Kidney (tissue), 14 donors: ENCODE measurements around the gene EPHB3. TPM values are rescaled to one million over a fixed set of nuclear protein-coding genes. Genes with fewer than 3 reads are reported as not detected.

ENCODE experiments used
- DNase-seq, 5 donors: peaks; one replicate each; pipeline ENCODE4 v3.0.0-alpha.2; 2013 to 2020
- FAIRE-seq: peaks from 2 replicates; lab custom pipeline; 2012; peaks lifted over from hg19 to GRCh38; lab: Jason Lieb, UNC
- H3K27ac ChIP-seq, 2 donors: one replicate each; pipeline ENCODE4 v1.7.0; 2013; ENCODE audit warnings: low read depth in 2 of 2, low read length in 2 of 2, inconsistent platforms in 1 of 2
- H3K27me3 ChIP-seq: one replicate; pipeline ENCODE4 v1.7.1; 2013; ENCODE audit warnings: low read length, inconsistent platforms; ENCODE audit not compliant: control insufficient read depth, insufficient read depth
- H3K36me3 ChIP-seq, 3 donors: one replicate each; pipeline versions ENCODE4 v1.7.0 to v1.7.1; 2013; ENCODE audit warnings: low read length in 3 of 3, control low read depth in 1 of 3, inconsistent platforms in 1 of 3; ENCODE audit not compliant: insufficient read depth in 3 of 3, control insufficient read depth in 2 of 3
- H3K4me1 ChIP-seq, 3 donors: one replicate each; pipeline versions ENCODE4 v1.7.0 to v1.7.1; 2013; ENCODE audit warnings: low read length in 3 of 3, inconsistent platforms in 1 of 3, low read depth in 1 of 3; ENCODE audit not compliant: control insufficient read depth in 2 of 3, insufficient read depth in 2 of 3
- H3K4me3 ChIP-seq, 3 donors: one replicate each; pipeline versions ENCODE4 v1.7.0 to v1.8.1; 2013; ENCODE audit warnings: low read length in 3 of 3, control low read depth in 1 of 3, inconsistent platforms in 1 of 3
- H3K9ac ChIP-seq, 3 donors: one replicate each; pipeline versions ENCODE4 v1.7.0 to v1.7.1; 2013; ENCODE audit warnings: low read length in 3 of 3, control low read depth in 1 of 3, inconsistent platforms in 1 of 3
- H3K9me3 ChIP-seq, 3 donors: one replicate each; pipeline versions ENCODE4 v1.7.0 to v1.7.1; 2013; ENCODE audit warnings: low read length in 3 of 3, control low read depth in 1 of 3, inconsistent platforms in 1 of 3; ENCODE audit not compliant: control insufficient read depth in 2 of 3, insufficient read depth in 1 of 3
- intact Hi-C: fragments of 100-400 bp; cut with DNase I; formaldehyde crosslinking; loops from one replicate; pipeline ENCODE4 v1.11.1; 2022
- polyA plus RNA-seq: library from polyadenylated mRNA; stranded (reverse); fragments of 350-450 nt; fragmentation: Illumina TruSeq; extraction: RNeasy Lipid Tissue Mini Kit (QIAGEN cat#74804); gene quantifications from one replicate; pipeline ENCODE4 v1.2.3, GENCODE V29; 2014; ENCODE audit warnings: low read depth, low replicate concordance; ENCODE audit not compliant: insufficient read depth
- total RNA-seq: library from RNA; stranded (reverse); fragmentation: NEBNext Ultra II Directional; extraction: Animal tissue kit (Norgen Biotek cat#: 25700); gene quantifications from one replicate; pipeline ENCODE4 v1.2.1, GENCODE V29; 2021
- TF ChIP-seq, protein P1 (sequence below): IDR thresholded peaks from 3 replicates; pipeline ENCODE4 v1.5.1; 2012; ENCODE audit warnings: mild to moderate bottlenecking, moderate library complexity, borderline replicate concordance; ENCODE audit not compliant: insufficient read depth; ENCODE audit errors: extremely low read depth
- donor health status: control.
- donor health status: control.
- donor health status: control.
- donor health status: control.
- donor health status: control.
- donor health status: DM: yes; HTN: yes; CAD: no.
- donor health status: Normal renal cell carcinoma (clear cell type).

The EPHB3 gene
- total and polyA plus RNA-seq, 2 donors from 2014 or later, result 1.4 to 3.8 TPM

DNA sequence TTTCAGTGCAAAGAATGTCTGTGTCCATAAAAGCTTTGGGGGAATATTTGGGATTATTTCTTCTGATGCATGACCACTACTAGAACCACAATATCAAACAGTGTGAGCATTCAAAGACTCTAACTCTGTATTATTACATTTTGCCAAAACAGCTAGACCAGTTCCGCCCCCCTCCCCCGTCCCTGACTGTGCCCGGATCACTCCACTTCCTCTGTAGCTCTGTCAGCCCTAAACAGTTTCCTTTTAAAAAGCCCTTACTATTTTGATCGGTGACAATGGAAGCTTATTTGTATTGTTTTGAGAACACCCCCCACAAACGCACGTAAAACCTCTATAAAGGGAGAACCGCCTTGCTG lies 36.6 kb upstream of the EPHB3 start:
- H3K9ac ChIP-seq, result peak overlapping the region in 1 of 3 donors; percentile 51
- FAIRE-seq (no peak), DNase-seq (peak in 2 of 5 donors; percentile 19 to 29)
- peaks cover 37% of the 10 kb centered on the region for H3K27me3 ChIP-seq
- intact Hi-C loops, result no loop called here
- no peaks in the 10 kb centered on the region for H3K9me3 ChIP-seq
- no peaks in the 10 kb centered on the region for H3K36me3 ChIP-seq
- TF ChIP-seq, protein P1, sequence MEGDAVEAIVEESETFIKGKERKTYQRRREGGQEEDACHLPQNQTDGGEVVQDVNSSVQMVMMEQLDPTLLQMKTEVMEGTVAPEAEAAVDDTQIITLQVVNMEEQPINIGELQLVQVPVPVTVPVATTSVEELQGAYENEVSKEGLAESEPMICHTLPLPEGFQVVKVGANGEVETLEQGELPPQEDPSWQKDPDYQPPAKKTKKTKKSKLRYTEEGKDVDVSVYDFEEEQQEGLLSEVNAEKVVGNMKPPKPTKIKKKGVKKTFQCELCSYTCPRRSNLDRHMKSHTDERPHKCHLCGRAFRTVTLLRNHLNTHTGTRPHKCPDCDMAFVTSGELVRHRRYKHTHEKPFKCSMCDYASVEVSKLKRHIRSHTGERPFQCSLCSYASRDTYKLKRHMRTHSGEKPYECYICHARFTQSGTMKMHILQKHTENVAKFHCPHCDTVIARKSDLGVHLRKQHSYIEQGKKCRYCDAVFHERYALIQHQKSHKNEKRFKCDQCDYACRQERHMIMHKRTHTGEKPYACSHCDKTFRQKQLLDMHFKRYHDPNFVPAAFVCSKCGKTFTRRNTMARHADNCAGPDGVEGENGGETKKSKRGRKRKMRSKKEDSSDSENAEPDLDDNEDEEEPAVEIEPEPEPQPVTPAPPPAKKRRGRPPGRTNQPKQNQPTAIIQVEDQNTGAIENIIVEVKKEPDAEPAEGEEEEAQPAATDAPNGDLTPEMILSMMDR, result no peak
- no peak overlapping the region for H3K27ac ChIP-seq
- peaks cover 0 to 7% (median 0%) of the 10 kb centered on the region in 3 donors for H3K4me1 ChIP-seq
- peak overlapping the region in 2 of 3 donors; percentile 19 to 55 for H3K4me3 ChIP-seq

DNA sequence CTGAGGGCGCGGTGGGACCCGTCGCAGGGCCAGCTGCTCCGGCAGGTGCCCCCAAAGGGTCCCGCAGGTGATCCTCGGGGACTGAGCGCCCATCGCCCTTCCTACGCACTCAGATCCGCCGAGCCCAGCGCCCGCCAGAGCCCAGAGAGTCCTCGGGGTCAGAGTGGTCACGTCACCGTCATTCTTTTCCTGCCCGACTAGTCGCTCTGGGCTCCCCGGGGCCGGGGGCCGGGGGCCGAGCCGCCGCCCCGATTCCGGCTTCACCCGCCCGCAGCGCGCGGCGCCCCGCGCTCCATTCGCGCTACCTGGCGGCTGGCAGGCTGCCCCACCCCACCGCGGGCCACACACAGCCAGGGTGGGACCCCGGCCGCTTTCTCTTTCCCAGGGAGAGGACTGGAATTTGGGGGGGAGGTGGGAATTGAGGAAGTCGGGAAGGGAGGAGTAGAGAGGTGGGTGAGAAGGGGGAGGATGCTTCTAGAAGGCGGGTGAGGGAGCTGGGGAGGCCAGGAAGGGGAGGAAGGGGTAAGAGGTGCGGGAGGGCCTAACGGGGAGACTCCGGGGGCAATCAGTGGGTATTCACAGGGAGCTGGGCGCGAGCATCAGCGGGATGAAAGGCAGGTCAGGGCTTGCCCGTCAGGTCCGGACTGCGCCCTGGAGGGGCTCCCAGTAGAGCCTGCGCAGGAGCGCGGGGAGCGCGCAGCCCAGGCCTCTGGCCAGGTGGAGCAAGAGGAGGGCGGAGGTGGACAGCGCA lies 36.1 kb upstream of the EPHB3 start:
- peak overlapping the region in 2 of 3 donors; percentile 19 to 55 for H3K4me3 ChIP-seq
- H3K4me1 ChIP-seq, result peaks cover 0 to 7% (median 0%) of the 10 kb centered on the region in 3 donors
- DNase-seq, result peak; percentile 24 to 71 (median 49)
- H3K9me3 ChIP-seq, result no peaks in the 10 kb centered on the region
- TF ChIP-seq, protein P1, result no peak
- intact Hi-C loops, result no loop called here
- no peaks in the 10 kb centered on the region for H3K36me3 ChIP-seq
- H3K9ac ChIP-seq, result peak overlapping the region in 1 of 3 donors; percentile 51
- H3K27me3 ChIP-seq, result peaks cover 37% of the 10 kb centered on the region
- H3K27ac ChIP-seq, result no peak overlapping the region
- FAIRE-seq, result no peak

DNA sequence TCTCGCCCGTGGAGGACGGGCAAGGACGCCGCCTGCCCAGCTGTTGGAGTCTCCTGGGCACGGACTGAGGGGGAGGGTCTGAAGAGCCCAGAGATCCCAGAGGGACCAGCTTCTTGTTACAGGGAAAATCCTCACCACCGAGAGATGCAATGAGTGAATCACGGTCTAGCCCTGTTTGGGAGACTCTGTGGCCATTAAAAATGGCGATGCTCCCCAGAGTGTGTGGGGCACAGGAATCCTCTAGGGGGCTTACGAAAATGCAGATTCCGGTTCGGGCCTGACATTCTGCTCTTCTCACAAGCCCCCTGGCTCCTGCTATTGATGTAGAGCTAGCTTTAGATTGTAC lies 35.5 kb upstream of the EPHB3 start:
- Histone ChIP-seq H3K9ac (no peak overlapping the region), H3K9me3 (no peaks in the 10 kb centered on the region), H3K4me1 (peaks cover 0 to 7% (median 0%) of the 10 kb centered on the region in 3 donors), H3K36me3 (no peaks in the 10 kb centered on the region), H3K27ac (no peak overlapping the region), H3K4me3 (peak overlapping the region in 1 of 3 donors; percentile 55), H3K27me3 (peaks cover 37% of the 10 kb centered on the region)
- no peak for DNase-seq
- no peak for FAIRE-seq
- TF ChIP-seq, protein P1, result no peak
- intact Hi-C loops, result no loop called here
